Upper lobe of left lung (tissue), 4 donors: Measurements from ENCODE around the gene CLEC4G.

Experiments used
- POLR2A ChIP-seq, 4 donors: fragments of 450-650 bp; IDR thresholded peaks; one replicate each; pipeline ENCODE4 v1.5.1; 2016 to 2017; ENCODE audit warnings: antibody characterized with exemption in 4 of 4, mild to moderate bottlenecking in 2 of 4
- POLR2AphosphoS5 ChIP-seq, 2 donors: sonication (generic); formaldehyde crosslinking; IDR thresholded peaks; one replicate each; pipeline ENCODE4 v1.5.1; 2017; ENCODE audit warnings: antibody characterized with exemption in 2 of 2
- TF ChIP-seq, protein P1 (sequence below), 6 experiments: fragments of 450-650 bp in 4 of 6; fragments of 200-600 bp in 2 of 6; sonication (generic) in 2 of 6; IDR thresholded peaks; one replicate each; pipeline ENCODE4 v1.5.1; 2016 to 2019; ENCODE audit warnings: antibody characterized with exemption in 6 of 6

- no peak for TF ChIP-seq POLR2A (IDR thresholded peaks at IDR 0.05)
- TF ChIP-seq POLR2AphosphoS5 (IDR thresholded peaks at IDR 0.05), result no peak
- TF ChIP-seq, protein P1, sequence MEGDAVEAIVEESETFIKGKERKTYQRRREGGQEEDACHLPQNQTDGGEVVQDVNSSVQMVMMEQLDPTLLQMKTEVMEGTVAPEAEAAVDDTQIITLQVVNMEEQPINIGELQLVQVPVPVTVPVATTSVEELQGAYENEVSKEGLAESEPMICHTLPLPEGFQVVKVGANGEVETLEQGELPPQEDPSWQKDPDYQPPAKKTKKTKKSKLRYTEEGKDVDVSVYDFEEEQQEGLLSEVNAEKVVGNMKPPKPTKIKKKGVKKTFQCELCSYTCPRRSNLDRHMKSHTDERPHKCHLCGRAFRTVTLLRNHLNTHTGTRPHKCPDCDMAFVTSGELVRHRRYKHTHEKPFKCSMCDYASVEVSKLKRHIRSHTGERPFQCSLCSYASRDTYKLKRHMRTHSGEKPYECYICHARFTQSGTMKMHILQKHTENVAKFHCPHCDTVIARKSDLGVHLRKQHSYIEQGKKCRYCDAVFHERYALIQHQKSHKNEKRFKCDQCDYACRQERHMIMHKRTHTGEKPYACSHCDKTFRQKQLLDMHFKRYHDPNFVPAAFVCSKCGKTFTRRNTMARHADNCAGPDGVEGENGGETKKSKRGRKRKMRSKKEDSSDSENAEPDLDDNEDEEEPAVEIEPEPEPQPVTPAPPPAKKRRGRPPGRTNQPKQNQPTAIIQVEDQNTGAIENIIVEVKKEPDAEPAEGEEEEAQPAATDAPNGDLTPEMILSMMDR (IDR thresholded peaks at IDR 0.05), result no peak
These were observed 35.6 kb upstream of the CLEC4G start for GRCh38 chr19:7767487-7767886.
